ENCODE measurements around the gene LBHD2. TPM values are rescaled to one million over a fixed set of nuclear protein-coding genes. Genes with fewer than 3 reads are reported as not detected.
A peak's percentile ranks its signal among the peaks of the same experiment; 100 is the strongest.
"Not testable (repeated sequence)": the region's sequence is repeated elsewhere in the genome, so short reads cannot be mapped to it uniquely, and the experiment has no call there.

The LBHD2 gene
- total and polyA plus RNA-seq, 8 donors: not detected

DNA sequence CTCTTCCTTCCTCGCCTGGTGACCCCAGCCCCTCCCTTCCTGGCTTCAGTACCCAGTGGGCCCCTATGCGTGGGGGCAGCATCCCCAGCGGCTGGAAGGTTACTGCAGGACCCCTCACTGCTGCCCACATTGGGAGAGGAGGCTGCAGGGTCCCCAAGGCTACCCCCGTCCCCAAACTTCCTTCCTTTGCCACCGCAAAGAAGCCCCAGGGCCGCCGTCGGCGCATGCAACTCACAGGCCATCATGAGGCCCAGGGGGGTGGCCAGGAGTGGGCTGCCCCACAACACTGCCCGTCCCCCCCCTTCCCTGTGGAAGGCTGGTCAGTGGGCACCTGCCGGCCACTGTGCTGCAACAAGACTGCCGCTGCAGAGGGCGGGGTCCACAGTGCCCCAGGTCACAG, 29.8 kb downstream of the LBHD2 start:
- intact Hi-C loops (cut with DNase I; ENCODE audit: low total_unique reads): no loop called here
- Histone ChIP-seq H3K27me3 (no peaks in the 10 kb centered on the region), H3K27ac (peak overlapping the region in 1 of 5 donors; percentile 84), H3K36me3 (no peaks in the 10 kb centered on the region), H3K4me3 (no peak overlapping the region), H3K4me1 (peaks cover 46 to 85% (median 63%) of the 10 kb centered on the region in 4 donors), H3K9me3 (no peaks in the 10 kb centered on the region)
- no peak for DNase-seq
- TF ChIP-seq CTCF (IDR thresholded peaks at IDR 0.05) (no peak), EP300 (IDR thresholded peaks at IDR 0.05) (no peak), POLR2A (IDR thresholded peaks at IDR 0.05) (no peak), POLR2AphosphoS5 (IDR thresholded peaks at IDR 0.05) (no peak)
- WGBS, 5 donors: 83 to 87% (median 86%) methylated on average over 6 to 13 of the region's 13 CpGs

- Histone ChIP-seq H3K4me1 (peaks cover 38 to 87% (median 64%) of the 10 kb centered on the region in 4 donors), H3K4me3 (peak overlapping the region in 3 of 4 donors; percentile 5 to 26 (median 18)), H3K27ac (peak overlapping the region; percentile 10 to 84 (median 75))
- WGBS, 5 donors: 35 to 44% (median 40%) methylated on average over 12 of the region's 12 CpGs
- H3K36me3 ChIP-seq; H3K9me3 ChIP-seq; H3K27me3 ChIP-seq; intact Hi-C loops (cut with DNase I; ENCODE audit: low total_unique reads): not testable (repeated sequence)
- DNase-seq: peak in 1 of 2 donors; percentile 63
These were observed 31.2 kb downstream of the LBHD2 start for GRCh38 chr14:103115086-103115679.

- no peak for DNase-seq
- TF ChIP-seq CTCF (IDR thresholded peaks at IDR 0.05) (no peak), EP300 (IDR thresholded peaks at IDR 0.05) (no peak), POLR2AphosphoS5 (IDR thresholded peaks at IDR 0.05) (no peak), POLR2A (IDR thresholded peaks at IDR 0.05) (no peak)
- peaks cover 36 to 87% (median 63%) of the 10 kb centered on the region in 4 donors for H3K4me1 ChIP-seq
- 84 to 88% (median 87%) methylated on average over 10 of the region's 10 CpGs for WGBS, 5 donors
- H3K27ac ChIP-seq: peak overlapping the region in 4 of 5 donors; percentile 68 to 84 (median 76)
- no peaks in the 10 kb centered on the region for H3K27me3 ChIP-seq
- no peaks in the 10 kb centered on the region for H3K36me3 ChIP-seq
- H3K9me3 ChIP-seq: no peaks in the 10 kb centered on the region
- intact Hi-C loops (cut with DNase I; ENCODE audit: low total_unique reads): no loop called here
- H3K4me3 ChIP-seq: no peak overlapping the region
These were observed 32.0 kb downstream of the LBHD2 start for GRCh38 chr14:103115845-103116572.

DNA sequence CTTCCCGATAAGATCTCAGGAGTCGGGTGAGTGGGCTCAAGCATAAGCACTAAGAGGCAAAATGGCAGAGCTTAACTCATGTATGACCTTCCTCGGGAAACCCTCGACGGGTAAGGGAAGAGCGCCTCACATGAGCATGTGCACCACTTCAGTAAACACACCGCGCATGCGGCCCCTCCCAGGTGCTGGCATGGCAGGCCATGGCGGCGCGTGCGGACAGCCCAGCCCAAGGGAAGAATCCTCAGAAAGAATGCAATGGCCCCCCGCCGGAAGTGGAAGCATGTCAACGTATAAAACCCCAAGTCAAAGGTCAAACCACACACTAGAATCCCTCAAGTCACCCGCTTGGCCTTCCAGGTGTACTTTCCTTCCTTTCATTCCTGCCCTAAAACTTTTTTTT, 32.6 kb downstream of the LBHD2 start:
- Histone ChIP-seq H3K4me1 (peaks cover 36 to 87% (median 63%) of the 10 kb centered on the region in 4 donors), H3K9me3 (no peaks in the 10 kb centered on the region), H3K27ac (no peak overlapping the region), H3K36me3 (no peaks in the 10 kb centered on the region), H3K27me3 (peaks cover 0 to 3% (median 0%) of the 10 kb centered on the region in 3 donors), H3K4me3 (no peak overlapping the region)
- intact Hi-C loops (cut with DNase I; ENCODE audit: low total_unique reads): no loop called here
- WGBS, 5 donors: 46 to 73% (median 62%) methylated on average over 17 of the region's 17 CpGs
- peak in 1 of 2 donors; percentile 64 for DNase-seq
- TF ChIP-seq POLR2AphosphoS5 (IDR thresholded peaks at IDR 0.05) (no peak), CTCF (IDR thresholded peaks at IDR 0.05) (no peak), POLR2A (IDR thresholded peaks at IDR 0.05) (no peak), EP300 (IDR thresholded peaks at IDR 0.05) (no peak)

- DNase-seq; H3K9me3 ChIP-seq; H3K4me3 ChIP-seq; intact Hi-C loops (cut with DNase I; ENCODE audit: low total_unique reads); H3K36me3 ChIP-seq: not testable (repeated sequence)
- 87 to 96% (median 91%) methylated on average over 7 of the region's 7 CpGs for WGBS, 5 donors
- peak overlapping the region in 2 of 5 donors; percentile 33 to 87 for H3K27ac ChIP-seq
- H3K27me3 ChIP-seq: peaks cover 0 to 11% (median 0%) of the 10 kb centered on the region in 3 donors
- peaks cover 36 to 87% (median 63%) of the 10 kb centered on the region in 4 donors for H3K4me1 ChIP-seq
These were observed 33.5 kb downstream of the LBHD2 start for GRCh38 chr14:103117499-103117898.
